GM18498 (cell line): ENCODE data around the gene DDX1.
"Not testable (repeated sequence)": the region's sequence is repeated elsewhere in the genome, so short reads cannot be mapped to it uniquely, and the experiment has no call there.

Experiments
- ATAC-seq: cut with Tn5 transposase; IDR thresholded peaks from one replicate; pipeline ENCODE4 v1.9.1; 2021; ENCODE audit warnings: mild to moderate bottlenecking, moderate library complexity; ENCODE audit not compliant: unreplicated experiment

Gene DDX1

DNA sequence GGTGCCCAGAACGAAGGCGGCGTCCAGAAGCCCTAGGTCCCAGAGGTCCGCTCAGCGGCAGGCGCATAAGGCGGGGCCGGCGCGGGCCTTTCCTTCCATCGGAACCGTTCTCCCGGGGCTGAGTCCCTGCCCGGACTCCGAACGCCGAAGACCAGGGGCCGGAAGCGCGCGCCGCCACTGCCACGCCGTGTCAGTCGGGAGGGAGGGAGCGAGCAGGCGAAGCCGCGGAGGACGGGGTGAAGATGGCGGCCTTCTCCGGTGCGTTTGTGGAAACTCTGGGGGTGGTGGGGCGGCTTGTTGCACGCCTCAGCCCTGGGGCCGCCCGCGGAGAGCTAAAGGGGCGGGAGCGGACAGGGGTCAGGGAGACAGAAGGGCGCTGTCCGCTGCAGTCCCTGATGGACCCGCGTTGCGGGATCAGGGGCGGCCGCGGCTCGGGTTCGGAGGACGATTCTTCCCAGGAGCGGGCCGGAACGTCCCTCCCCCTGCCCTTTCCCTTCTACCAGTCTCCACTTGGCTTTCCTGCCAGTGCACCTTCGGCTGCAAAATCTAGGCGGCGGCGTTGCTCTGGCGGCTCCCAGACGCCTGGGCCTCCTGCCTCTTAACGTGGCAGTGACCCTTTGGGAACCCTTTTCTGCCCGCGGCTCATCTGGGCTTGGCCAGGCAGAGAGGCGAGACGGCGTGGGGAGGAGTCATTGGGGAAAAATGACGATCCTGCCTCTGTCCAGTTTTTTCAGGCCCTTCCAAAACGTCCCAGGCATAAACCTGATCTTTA is at the start of gene DDX1:
DDX1 (plus strand) TSS at position 177 of the 772 bp plus-strand sequence; CDS start at position 243, 66 bp downstream.
- peak; percentile 96 for ATAC-seq

DNA sequence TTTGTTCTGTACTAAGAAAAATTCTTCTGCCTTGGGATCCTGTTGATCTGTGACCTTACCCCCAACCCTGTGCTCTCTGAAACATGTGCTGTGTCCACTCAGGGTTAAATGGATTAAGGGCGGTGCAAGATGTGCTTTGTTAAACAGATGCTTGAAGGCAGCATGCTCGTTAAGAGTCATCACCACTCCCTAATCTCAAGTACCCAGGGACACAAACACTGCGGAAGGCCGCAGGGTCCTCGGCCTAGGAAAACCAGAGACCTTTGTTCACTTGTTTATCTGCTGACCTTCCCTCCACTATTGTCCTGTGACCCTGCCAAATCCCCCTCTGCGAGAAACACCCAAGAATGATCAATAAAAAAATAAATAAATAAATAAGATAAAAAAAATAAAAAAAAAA is 49.4 kb upstream of the DDX1 start:
- not testable (repeated sequence) for ATAC-seq

DNA sequence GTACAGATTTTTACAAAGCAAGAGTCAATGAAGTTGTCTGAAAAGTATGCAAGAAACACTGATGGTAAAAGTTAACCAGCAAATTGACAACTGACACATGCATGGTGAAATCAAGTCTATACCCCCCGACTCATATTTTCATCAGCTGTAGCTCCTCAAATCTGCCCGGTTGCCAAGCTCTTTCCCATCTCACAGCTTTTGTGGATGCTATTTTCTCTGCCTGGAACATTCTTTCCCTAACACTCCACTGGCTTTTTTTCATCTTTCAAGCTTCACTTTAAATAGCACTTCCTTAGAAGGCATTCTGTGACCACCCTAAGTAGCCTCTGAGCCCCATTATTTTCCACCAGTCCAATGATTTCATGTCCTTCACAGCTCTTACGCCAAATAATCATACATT is 48.6 kb upstream of the DDX1 start:
- ATAC-seq, result no peak

DNA sequence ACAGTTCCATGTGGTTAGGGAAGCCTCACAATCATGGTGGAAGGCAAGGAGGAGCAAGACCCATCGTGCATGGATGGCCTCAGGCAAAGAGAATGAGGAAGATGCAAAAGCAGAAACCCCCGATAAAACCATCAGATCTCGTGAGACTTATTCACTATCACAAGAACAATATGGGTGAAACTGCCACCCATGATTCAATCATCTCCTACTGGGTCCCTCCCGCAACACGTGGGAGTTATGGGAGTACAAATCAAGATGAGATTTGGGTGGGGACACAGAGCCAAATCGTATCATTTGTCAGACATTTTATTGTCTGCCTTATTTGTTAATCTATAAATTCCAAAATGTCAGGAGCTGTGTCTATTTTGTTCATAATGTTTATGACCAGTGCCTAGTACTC is 48.1 kb upstream of the DDX1 start:
- ATAC-seq, result no peak

DNA sequence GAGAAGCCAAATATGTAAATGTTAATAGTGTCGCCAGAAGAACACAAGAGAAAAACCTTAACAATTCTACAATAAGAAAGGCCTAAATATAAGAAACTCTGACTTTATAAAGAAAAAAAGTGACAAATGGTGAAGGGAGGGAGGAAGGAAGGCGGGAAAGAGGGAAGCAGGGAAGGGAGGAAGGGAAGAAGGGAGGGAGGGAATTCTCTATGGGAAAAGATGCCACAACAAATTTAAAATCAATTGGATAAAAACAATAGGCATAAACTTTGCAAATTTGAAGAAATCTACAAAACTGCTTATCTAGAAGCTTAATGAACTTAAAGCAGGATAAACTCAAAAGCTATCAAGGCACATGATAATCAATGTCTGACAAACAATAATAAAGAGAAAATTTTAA is 47.4 kb upstream of the DDX1 start:
- ATAC-seq, result no peak

DNA sequence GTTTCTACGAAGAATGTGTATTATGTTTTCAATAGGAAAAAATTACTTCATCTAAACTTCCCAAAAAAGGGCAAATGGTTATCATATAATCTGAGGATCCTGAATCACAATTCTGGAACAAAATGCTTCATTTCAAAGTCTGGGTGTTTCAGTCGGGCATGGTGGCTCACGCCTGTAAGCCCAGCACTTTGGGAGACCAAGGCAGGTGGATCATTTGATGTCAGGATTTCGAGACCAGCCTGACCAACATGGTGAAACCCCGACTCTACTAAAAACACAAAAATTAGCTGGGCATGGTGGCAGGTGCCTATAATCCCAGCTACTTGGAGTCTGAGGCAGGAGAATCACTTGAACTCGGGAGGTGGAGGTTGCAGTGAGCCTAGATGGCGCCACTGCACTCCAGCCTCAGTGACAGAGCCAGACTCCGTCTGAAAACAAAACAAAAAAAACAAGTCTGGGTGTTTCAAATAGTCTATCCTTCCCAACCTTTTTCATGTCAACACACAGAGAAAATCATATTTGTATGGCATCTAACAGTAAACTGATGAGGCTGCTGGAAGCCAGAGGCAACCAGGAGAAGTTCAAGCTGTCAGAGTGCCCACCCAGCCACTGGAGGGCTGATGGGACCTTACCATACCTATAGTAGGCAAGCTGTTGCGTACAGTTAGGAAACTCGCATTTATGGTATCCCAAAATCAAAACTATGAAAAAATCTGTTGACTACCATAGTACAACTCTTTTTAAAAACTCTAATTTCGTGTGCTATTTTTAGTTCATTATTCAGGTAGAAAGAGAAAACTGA is 45.2 kb upstream of the DDX1 start:
- ATAC-seq, result no peak

DNA sequence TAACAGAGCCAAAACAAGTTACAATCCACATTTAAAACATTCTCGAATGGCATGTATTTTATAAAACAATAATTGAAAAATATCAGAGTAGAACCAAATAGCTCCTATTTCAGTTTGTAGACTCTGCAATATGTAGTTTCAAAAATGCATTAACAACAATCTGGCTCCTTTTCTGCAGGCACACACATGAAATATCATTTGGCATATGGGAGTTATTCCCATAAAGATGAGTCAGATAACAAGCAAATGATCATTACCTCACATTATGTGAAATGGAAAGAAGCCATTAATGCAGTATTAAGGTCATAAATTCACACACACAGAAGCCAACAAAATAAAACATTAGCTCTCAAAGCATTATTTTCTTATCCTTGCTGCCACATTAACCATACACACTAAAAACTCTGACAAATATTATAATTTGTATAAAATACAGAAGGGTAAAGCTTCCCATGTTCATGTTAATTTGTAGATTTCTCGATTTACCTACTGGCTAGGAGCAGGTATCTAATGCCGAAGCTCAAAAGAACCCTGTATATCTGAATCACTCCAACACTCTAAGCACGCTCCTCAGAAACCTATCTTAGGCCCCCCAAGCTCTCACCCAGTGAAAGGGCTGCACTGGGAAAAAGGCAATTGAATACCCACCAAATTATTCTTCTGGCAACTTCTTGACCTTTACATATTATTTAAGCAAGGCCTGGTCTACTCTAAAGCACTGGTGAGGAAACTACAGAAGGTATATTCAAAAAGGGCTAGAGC is 44.4 kb upstream of the DDX1 start:
- ATAC-seq, result no peak

DNA sequence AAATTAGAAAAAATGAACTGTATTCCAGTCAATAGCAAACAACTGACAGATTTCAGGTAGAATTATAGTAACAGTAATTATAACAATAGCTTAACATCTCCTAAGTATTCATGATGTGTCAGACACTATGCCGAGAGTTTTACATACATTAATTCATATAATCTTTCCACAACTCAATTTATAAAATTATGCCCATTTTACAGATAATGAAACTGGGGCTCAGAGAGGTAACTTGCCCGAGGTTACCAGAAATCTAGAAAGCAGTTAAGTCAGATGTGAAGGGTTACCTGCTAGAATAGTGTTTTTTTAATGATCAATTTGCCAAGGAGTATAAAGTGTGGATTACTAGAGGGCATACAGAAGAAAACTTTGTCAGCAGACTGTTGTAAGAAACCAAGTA is 42.7 kb upstream of the DDX1 start:
- no peak for ATAC-seq

DNA sequence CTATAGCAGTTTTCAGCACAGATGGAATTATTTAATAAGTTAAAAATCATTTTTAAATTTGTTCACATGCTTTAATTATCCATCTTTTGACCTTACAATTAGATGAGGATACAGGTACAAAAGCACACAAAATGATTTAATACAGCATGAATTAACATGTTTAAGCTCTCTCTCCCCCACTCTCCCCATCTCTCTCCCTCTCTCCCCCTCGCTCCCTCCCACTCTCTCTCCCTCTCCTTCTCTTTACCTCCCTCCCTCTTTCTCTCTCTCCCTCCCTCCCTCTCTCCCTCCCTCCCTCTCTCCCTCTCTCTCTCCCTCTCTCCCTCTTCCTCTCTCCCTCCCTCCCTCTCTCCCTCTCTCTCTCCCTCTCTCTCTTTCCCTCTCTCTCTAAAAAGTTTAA is 38.1 kb upstream of the DDX1 start:
- ATAC-seq, result no peak

DNA sequence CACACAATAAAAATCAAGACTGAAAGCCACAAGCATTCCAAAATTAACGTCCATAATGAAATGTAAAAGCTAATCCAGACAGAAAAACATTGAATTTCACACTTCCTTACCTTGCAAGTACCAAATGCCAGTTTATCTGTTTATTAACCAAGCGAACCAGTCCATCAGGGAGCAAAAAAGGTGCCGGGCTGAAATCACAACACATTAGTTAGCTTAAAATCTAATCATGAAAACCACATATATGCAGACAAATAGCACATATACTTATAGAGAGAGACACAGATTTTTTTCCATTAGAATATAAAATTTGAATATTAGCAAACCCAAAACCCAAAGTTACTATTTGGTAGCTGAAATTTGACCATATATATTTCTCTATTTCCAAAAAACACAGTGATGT is 37.7 kb upstream of the DDX1 start:
- ATAC-seq, result no peak

DNA sequence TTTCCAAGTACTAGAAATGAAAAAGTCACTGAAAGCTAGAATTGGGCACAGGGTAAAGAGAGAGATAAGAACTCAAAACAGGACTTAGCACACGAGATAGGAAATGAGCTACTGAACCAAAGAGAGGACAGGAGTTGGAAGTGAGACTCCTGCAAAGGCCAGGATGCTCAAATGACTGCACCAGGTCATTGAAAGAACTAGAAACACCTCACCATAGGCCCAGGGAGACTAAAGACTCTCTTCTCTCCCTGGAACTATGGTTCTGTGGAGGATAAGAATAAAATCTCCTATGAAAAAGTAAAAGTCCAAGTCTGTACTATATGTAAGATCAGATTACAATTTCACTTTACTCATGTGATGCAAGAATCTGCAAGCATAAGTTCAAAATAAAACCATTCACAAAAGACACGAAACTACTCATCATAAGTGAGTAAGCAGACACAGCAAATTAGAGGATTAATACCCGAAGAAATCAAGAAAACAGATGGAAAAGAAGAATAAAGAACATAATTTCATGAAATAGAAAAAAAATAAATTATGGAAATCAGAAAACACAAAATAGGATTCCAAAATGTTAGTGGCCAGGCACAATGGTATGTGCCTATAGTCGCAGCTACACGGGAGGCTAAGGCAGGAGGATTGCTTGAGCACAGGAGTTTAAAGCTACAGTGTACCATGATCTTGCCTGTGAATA is 37.0 kb upstream of the DDX1 start:
- ATAC-seq, result no peak

DNA sequence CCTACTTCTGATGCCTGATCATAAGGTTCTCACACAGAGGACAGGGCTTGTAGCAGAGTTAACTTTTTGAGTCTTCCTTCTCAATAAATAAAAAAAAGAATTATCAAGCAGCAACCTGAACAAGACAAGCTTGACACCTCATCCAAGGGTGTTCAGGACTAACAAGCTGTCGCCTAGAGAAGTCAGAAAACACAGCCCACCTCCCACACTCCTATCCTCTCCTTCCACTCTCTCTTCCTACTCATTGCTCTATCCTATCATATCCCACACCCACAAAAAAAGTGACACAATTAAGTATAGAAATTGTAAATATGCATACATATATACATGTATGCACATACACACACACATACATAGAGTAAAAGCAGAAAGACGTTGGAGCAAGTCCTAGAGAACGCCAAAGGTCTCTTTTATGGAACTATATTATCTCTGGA is 35.9 kb upstream of the DDX1 start:
- ATAC-seq, result no peak

DNA sequence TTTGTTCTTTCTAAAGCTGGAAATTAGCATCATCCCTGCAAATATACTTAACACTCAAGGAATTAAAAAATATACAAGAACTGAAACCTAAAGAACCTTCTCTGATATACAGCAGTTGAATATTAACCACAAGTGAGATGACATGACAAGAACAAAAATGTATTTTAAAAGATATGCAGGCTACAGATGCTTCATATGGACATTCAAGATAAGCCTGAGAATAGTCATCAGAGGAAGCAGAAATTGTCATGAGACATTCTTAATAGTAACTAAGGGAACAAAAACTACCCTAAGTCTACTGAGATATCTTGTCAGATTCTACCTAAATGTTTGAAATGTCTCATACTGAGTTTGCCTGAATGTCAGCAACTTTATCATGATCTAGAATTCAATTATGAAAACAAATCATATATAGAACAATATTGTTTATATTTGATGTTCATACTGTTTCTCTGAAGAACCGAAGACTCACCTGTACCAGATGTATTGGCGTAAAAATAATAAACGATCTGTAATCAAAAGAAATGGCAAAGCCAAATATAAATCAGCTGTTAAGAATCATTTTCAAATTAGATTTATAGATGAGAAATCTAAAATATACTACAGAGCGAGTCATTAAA is 35.2 kb upstream of the DDX1 start:
- no peak for ATAC-seq

DNA sequence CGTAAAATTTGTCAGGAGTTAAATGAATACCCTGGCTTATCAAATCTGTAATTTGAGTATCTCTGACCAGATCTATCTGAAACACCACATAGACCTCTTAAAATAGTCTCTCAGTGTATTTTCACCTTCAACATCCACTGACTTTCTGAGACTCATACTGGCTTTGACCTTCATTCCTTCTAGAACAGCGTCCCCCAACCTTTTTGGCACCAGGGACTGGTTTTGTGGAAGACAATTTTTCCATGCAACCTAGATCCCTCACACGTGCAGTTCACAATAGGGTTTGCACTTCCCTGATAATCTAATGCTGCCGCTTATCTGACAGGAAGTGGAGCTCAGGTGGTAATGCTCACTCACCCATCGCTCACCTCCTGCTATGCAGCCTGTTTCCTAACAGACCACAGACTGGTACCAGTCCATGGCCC is 33.8 kb upstream of the DDX1 start:
- no peak for ATAC-seq

DNA sequence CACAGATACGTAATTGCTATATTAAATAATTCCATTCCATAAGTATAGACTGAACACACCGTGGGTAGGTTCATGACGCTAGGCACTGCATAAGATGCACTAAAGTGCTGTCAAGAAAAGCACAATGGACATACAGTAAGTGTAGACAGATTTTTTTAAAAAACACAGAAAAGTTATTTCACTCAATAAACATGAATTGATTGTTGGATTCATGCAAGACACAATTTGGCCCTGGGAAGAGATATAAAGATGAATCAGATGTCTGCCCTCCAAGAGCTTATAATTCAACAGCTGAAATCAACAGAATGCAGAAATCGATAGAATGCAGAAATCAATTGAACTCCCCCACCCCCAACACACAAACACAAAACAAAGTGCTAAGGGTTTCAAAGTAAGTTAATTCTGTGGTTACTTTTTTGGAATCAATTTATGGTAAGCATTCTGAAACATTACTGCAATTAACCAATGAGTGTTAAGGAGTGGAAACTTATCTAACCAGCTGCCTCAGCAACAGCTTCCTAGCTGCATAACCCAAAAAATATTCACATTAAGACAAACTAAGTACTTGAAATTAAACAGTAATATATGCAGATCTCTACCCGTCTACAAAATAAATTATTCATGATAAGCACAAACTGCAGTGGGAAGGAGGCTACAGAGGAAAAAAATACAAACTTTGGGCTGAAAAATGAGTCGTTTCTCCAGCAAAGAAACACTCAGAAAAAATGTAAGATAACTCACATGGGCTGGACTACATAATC is 32.1 kb upstream of the DDX1 start:
- no peak for ATAC-seq

DNA sequence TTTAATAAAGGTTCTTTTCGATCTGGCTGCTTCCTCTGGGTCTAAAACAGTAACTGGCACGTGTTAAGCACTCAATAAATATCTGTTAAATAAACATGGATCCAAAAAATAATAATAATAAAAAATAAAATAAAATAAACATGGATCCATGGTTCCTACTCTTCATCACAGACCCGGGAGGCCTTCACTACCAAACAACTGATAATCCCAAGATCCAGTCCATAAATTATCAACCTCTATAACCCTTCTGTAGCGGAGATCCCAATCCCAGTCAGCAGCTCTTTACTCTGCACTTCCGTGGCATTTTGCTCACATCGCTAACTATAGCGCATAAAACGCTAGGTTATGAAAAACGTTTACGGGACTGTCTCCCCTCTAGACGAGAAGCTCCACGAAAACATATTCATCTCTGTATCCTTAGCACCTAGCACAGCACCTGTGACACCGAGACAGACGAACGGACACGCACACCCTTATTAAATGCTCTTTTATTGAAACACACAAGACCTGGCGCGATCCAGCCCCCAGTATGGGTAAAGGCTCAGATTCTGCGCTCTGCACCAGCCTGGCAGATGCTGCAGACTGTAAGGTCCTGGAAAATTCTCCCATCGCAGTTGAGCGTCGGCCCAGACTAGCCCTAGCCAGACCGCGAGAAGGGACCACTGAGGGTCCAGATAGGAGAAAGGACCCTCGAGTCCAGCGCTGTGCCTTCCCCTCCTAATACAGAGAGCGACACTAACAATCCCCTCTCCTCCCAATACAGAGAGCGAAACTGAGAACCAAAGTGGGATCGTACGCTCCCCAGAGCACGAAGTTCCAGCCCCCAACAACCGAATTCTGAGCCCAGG is 31.3 kb upstream of the DDX1 start:
- ATAC-seq, result peak; percentile 49

DNA sequence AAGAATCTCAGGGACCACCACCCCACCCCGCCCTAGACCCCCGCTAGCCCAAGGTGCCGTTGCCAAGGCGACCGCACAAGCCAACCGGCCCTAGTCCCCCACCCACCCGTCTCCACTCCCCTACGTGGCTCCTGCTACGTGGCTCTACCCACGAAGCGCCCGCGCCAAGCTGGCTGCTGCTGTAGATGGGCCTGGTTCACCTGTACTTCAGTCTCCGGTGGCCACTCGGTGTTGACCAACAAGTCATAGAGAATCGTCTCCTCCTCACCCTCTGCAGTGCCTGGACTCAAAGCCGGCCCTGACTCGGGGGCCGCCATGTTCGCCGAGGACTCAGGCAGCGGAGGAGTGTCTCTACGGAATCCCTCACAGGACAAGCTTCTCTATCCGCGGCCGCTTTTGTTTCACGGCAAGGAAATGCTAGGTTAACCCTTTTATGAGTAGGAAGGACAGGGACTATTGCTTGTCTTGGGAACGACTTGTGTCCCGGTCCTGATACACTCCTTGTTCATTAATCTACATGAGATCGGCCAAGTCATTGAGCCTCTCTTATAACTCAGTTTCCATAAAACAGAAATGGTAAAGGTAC is 30.6 kb upstream of the DDX1 start, which contains the start of gene NBAS:
NBAS (minus strand) TSS at position 347 of the 586 bp plus-strand sequence; CDS start at position 317, 30 bp downstream.
- peak; percentile 89 for ATAC-seq
